Measurements from ENCODE around the gene TMEM256. TPM values are rescaled to one million over a fixed set of nuclear protein-coding genes. Genes with fewer than 3 reads are reported as not detected.

TMEM256 gene
- 103 TPM for polyA plus RNA-seq (2013, experiment 1 of 2)
- 106 TPM for polyA plus RNA-seq (2013, experiment 2 of 2)

DNA sequence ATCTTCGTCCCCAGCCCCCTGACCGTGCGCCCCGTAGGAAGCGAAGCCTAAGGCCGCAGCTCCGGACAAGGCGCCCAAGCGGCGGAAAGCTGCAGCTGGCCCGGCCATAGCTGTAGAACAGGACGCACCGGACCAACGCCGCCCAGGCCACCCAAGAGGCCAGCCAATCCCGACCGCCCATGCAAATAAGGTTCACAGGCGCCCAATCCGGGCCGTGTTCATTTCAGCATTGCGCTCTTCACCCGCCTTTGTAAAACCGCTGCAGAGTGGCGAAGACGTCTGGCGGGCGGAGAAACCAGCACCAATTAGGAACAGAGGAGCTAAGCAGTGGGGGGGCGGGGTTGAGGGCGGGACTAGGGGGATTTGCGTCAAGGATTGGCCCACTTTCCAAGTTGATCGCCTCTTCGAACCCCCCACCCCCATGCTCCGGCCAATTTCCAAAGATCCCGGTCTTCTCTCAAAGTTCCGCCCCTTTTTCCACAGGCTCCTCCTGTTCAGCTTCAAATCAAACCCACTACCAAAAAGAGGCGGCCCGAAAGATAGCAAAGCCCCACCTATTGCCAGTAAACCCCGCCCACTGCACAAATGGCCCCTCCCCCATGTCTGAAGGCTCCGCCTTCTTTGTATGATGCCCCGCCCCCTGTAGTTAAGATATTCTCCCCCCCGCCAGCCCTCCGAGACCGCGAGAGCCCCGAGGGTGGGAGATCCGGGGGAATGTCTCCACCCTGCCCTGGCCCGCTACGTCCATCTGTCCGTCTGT, at the start of gene TMEM256:
TSS of gene TMEM256 (minus strand) at position 121 of the 760 bp plus-strand sequence. CDS start at position 108, 13 bp downstream.
- H4K91ac ChIP-seq (ENCODE audit: low read length), result peak within 1 kb of the TSS; percentile 65
- H3K36me3 ChIP-seq (ENCODE audit: control insufficient read depth in 1 of 2, insufficient read depth in 2 of 2, low read depth in 1 of 2, low read length in 2 of 2), result peaks cover 7 to 11% of the 10 kb centered on the region in 2 experiments
- H3K9me3 ChIP-seq (ENCODE audit: control insufficient read depth, low read length), result no peaks in the 10 kb centered on the region
- peak within 1 kb of the TSS; percentile 91 for H3K9ac ChIP-seq (ENCODE audit: low read length)
- H2BK120ac ChIP-seq (ENCODE audit: low read depth, low read length), result peak within 1 kb of the TSS; percentile 75
- peaks cover 13% of the 10 kb centered on the region for H3K79me1 ChIP-seq (replicated peaks; ENCODE audit: low read length, poor library complexity, severe bottlenecking)
- peak within 1 kb of the TSS; percentile 62 to 81 for H3K14ac ChIP-seq (ENCODE audit: low read length in 2 of 2)
- H2BK5ac ChIP-seq (ENCODE audit: low read depth, low read length, poor library complexity, severe bottlenecking), result peak within 1 kb of the TSS; percentile 82
- peak within 1 kb of the TSS; percentile 84 for H3K4me2 ChIP-seq (ENCODE audit: low read length, poor library complexity, severe bottlenecking)
- H3K23ac ChIP-seq (ENCODE audit: low read length in 2 of 2), result peak within 1 kb of the TSS in 1 of 2 experiments; percentile 97
- H4K8ac ChIP-seq (ENCODE audit: low read length), result peak within 1 kb of the TSS; percentile 99
- no peaks in the 10 kb centered on the region for H3K27me3 ChIP-seq (ENCODE audit: control insufficient read depth in 1 of 2, insufficient read depth in 1 of 2, low read length in 2 of 2)
- H3K27ac ChIP-seq (ENCODE audit: low read length, poor library complexity, severe bottlenecking), result peak within 1 kb of the TSS; percentile 97
- H3K4me3 ChIP-seq (ENCODE audit: insufficient read depth in 1 of 2, low read depth in 1 of 2, low read length in 2 of 2), result peak within 1 kb of the TSS; percentile 80 to 90
- peak within 1 kb of the TSS; percentile 80 for H2BK15ac ChIP-seq (ENCODE audit: low read depth, poor library complexity, severe bottlenecking)
- H3K4ac ChIP-seq (ENCODE audit: low read depth in 1 of 2, low read length in 2 of 2), result peak within 1 kb of the TSS in 1 of 2 experiments; percentile 76
- peaks cover 20% of the 10 kb centered on the region for H3K4me1 ChIP-seq (ENCODE audit: control insufficient read depth, insufficient read depth, low read depth, low read length)
- under 1% methylated on average over 48 of the region's 49 CpGs for WGBS
- peak within 1 kb of the TSS; percentile 84 for H2AFZ ChIP-seq (ENCODE audit: low read depth, low read length)
- H3K18ac ChIP-seq (ENCODE audit: low read depth in 1 of 2, low read length in 2 of 2), result peak within 1 kb of the TSS; percentile 95 to 96
- peak within 1 kb of the TSS in 1 of 2 experiments; percentile 88 for H2BK12ac ChIP-seq (ENCODE audit: low read length in 2 of 2)
- H2AK5ac ChIP-seq (ENCODE audit: low read length, severe bottlenecking), result peak within 1 kb of the TSS; percentile 31
- DNase-seq, result peak; percentile 100

DNA sequence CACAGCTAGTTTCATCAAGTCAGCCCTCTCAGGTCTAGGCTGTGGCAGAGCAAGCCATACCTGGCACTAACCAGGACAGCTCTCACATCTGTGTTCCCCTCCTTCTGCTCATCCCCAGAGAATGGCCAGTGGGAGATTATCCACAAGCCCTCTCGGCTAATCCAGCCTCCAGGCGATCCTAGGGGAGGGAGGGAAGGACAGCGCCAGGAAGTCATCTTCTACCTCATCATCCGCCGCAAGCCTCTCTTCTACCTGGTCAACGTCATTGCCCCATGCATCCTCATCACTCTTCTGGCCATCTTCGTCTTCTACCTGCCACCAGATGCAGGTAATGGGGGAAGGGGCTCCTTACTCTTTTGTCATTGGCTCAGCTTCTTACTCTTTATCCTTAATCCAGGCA, 44.6 kb upstream of the TMEM256 start:
- no peak overlapping the region for H2AK5ac ChIP-seq (ENCODE audit: low read length, severe bottlenecking)
- no peak overlapping the region for H2BK120ac ChIP-seq (ENCODE audit: low read depth, low read length)
- 76% methylated on average over 3 of the region's 7 CpGs for WGBS
- no peaks in the 10 kb centered on the region for H3K9me3 ChIP-seq (ENCODE audit: control insufficient read depth, low read length)
- H2BK12ac ChIP-seq (ENCODE audit: low read length in 2 of 2), result no peak overlapping the region
- H3K27ac ChIP-seq (ENCODE audit: low read length, poor library complexity, severe bottlenecking), result no peak overlapping the region
- no peak overlapping the region for H4K8ac ChIP-seq (ENCODE audit: low read length)
- no peak overlapping the region for H3K4me2 ChIP-seq (ENCODE audit: low read length, poor library complexity, severe bottlenecking)
- no peak overlapping the region for H3K4me3 ChIP-seq (ENCODE audit: insufficient read depth in 1 of 2, low read depth in 1 of 2, low read length in 2 of 2)
- H3K27me3 ChIP-seq (ENCODE audit: control insufficient read depth in 1 of 2, insufficient read depth in 1 of 2, low read length in 2 of 2), result peaks cover 29 to 37% of the 10 kb centered on the region in 2 experiments
- no peak overlapping the region for H2BK15ac ChIP-seq (ENCODE audit: low read depth, poor library complexity, severe bottlenecking)
- no peaks in the 10 kb centered on the region for H3K79me1 ChIP-seq (replicated peaks; ENCODE audit: low read length, poor library complexity, severe bottlenecking)
- DNase-seq, result no peak
- peaks cover 16% of the 10 kb centered on the region for H3K4me1 ChIP-seq (ENCODE audit: control insufficient read depth, insufficient read depth, low read depth, low read length)
- no peak overlapping the region for H2BK5ac ChIP-seq (ENCODE audit: low read depth, low read length, poor library complexity, severe bottlenecking)
- H3K18ac ChIP-seq (ENCODE audit: low read depth in 1 of 2, low read length in 2 of 2), result no peak overlapping the region
- H4K91ac ChIP-seq (ENCODE audit: low read length), result no peak overlapping the region
- no peak overlapping the region for H2AFZ ChIP-seq (ENCODE audit: low read depth, low read length)
- no peak overlapping the region for H3K9ac ChIP-seq (ENCODE audit: low read length)
- no peaks in the 10 kb centered on the region for H3K36me3 ChIP-seq (ENCODE audit: control insufficient read depth in 1 of 2, insufficient read depth in 2 of 2, low read depth in 1 of 2, low read length in 2 of 2)
- H3K4ac ChIP-seq (ENCODE audit: low read depth in 1 of 2, low read length in 2 of 2), result no peak overlapping the region
- no peak overlapping the region for H3K14ac ChIP-seq (ENCODE audit: low read length in 2 of 2)
- no peak overlapping the region for H3K23ac ChIP-seq (ENCODE audit: low read length in 2 of 2)

DNA sequence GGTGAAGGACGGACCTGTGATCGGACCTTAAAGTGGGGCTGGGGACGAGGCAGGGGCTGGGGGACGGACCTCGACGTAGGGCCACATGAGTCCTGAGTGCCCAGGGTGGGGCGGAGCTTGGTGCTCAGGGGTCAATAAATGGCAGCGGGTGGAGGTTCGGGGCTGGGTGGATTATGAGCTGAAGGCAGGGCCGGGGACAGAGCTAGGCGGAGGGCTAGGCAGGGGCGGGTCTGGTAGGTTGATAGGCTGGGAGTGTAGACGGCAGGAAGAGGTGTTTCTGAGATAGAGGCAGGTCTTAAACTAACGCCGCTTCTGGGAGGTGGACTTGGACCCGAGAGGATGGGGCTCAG, 41.7 kb upstream of the TMEM256 start:
- H4K8ac ChIP-seq (ENCODE audit: low read length), result peak overlapping the region; percentile 33
- no peak overlapping the region for H4K91ac ChIP-seq (ENCODE audit: low read length)
- peak overlapping the region in 1 of 2 experiments; percentile 71 for H3K18ac ChIP-seq (ENCODE audit: low read depth in 1 of 2, low read length in 2 of 2)
- H3K14ac ChIP-seq (ENCODE audit: low read length in 2 of 2), result no peak overlapping the region
- no peak overlapping the region for H3K23ac ChIP-seq (ENCODE audit: low read length in 2 of 2)
- H2BK12ac ChIP-seq (ENCODE audit: low read length in 2 of 2), result no peak overlapping the region
- WGBS, result 8% methylated on average over 11 of the region's 16 CpGs
- no peaks in the 10 kb centered on the region for H3K79me1 ChIP-seq (replicated peaks; ENCODE audit: low read length, poor library complexity, severe bottlenecking)
- no peak overlapping the region for H2AK5ac ChIP-seq (ENCODE audit: low read length, severe bottlenecking)
- H3K4me2 ChIP-seq (ENCODE audit: low read length, poor library complexity, severe bottlenecking), result peak overlapping the region; percentile 84
- DNase-seq, result no peak
- H3K4me1 ChIP-seq (ENCODE audit: control insufficient read depth, insufficient read depth, low read depth, low read length), result peaks cover 20% of the 10 kb centered on the region
- H3K27me3 ChIP-seq (ENCODE audit: control insufficient read depth in 1 of 2, insufficient read depth in 1 of 2, low read length in 2 of 2), result peaks cover 39 to 51% of the 10 kb centered on the region in 2 experiments
- no peak overlapping the region for H2BK5ac ChIP-seq (ENCODE audit: low read depth, low read length, poor library complexity, severe bottlenecking)
- H3K36me3 ChIP-seq (ENCODE audit: control insufficient read depth in 1 of 2, insufficient read depth in 2 of 2, low read depth in 1 of 2, low read length in 2 of 2), result no peaks in the 10 kb centered on the region
- H3K9ac ChIP-seq (ENCODE audit: low read length), result no peak overlapping the region
- no peak overlapping the region for H3K4ac ChIP-seq (ENCODE audit: low read depth in 1 of 2, low read length in 2 of 2)
- no peak overlapping the region for H2BK15ac ChIP-seq (ENCODE audit: low read depth, poor library complexity, severe bottlenecking)
- H3K27ac ChIP-seq (ENCODE audit: low read length, poor library complexity, severe bottlenecking), result no peak overlapping the region
- no peak overlapping the region for H2BK120ac ChIP-seq (ENCODE audit: low read depth, low read length)
- H3K4me3 ChIP-seq (ENCODE audit: insufficient read depth in 1 of 2, low read depth in 1 of 2, low read length in 2 of 2), result peak overlapping the region; percentile 58 to 67
- no peaks in the 10 kb centered on the region for H3K9me3 ChIP-seq (ENCODE audit: control insufficient read depth, low read length)
- no peak overlapping the region for H2AFZ ChIP-seq (ENCODE audit: low read depth, low read length)

All from mesenchymal stem cell (in vitro differentiated cells and primary cell).